ENCODE measurements around the gene TRAFD1.

The TRAFD1 gene

GRCh38 chr12:112159146-112159541 is 33.8 kb downstream of the TRAFD1 start:
- peaks cover 44 to 52% of the 10 kb centered on the region in 2 donors for H3K36me3 ChIP-seq (ENCODE audit: control insufficient read depth in 2 of 2, insufficient read depth in 2 of 2, low read length in 2 of 2)
- H3K4me3 ChIP-seq (ENCODE audit: low read length in 2 of 2) = no peak overlapping the region
- H3K9ac ChIP-seq (ENCODE audit: low read depth in 1 of 2, low read length in 2 of 2) = no peak overlapping the region
- no peaks in the 10 kb centered on the region for H3K4me1 ChIP-seq (ENCODE audit: control insufficient read depth in 2 of 2, insufficient read depth in 2 of 2, low read length in 2 of 2)
- no peaks in the 10 kb centered on the region for H3K9me3 ChIP-seq (ENCODE audit: control insufficient read depth in 2 of 2, low read length in 2 of 2)
- no peak overlapping the region for H3K27ac ChIP-seq (ENCODE audit: low read depth in 2 of 2, low read length in 2 of 2)
- H3K27me3 ChIP-seq (ENCODE audit: control insufficient read depth in 2 of 2, insufficient read depth in 2 of 2, low read length in 2 of 2) = no peaks in the 10 kb centered on the region

DNA sequence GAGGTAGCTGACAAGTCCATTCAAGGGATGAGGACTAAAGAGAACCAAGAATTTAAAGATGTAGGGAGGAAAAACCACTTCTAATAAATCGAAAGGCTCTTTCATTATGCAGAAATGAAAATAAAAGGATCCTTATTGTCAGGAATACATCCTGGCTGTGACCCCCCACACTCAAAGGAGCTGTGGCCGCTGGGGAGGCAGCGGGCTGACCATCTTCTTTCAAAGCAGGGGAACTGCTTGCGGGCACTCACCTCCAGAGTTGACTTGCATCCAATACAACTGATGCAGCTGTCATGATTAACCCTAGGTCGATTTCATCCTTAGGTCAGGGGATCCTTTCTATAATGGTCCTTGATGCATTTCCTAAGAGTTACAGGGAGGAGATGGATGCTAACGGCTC is 35.3 kb downstream of the TRAFD1 start:
- Histone ChIP-seq H3K9ac (ENCODE audit: low read depth in 1 of 2, low read length in 2 of 2) (no peak overlapping the region), H3K27ac (ENCODE audit: low read depth in 2 of 2, low read length in 2 of 2) (no peak overlapping the region), H3K36me3 (ENCODE audit: control insufficient read depth in 2 of 2, insufficient read depth in 2 of 2, low read length in 2 of 2) (peaks cover 44 to 51% of the 10 kb centered on the region in 2 donors), H3K4me3 (ENCODE audit: low read length in 2 of 2) (no peak overlapping the region), H3K27me3 (ENCODE audit: control insufficient read depth in 2 of 2, insufficient read depth in 2 of 2, low read length in 2 of 2) (no peaks in the 10 kb centered on the region), H3K4me1 (ENCODE audit: control insufficient read depth in 2 of 2, insufficient read depth in 2 of 2, low read length in 2 of 2) (no peaks in the 10 kb centered on the region), H3K9me3 (ENCODE audit: control insufficient read depth in 2 of 2, low read length in 2 of 2) (no peaks in the 10 kb centered on the region)

DNA sequence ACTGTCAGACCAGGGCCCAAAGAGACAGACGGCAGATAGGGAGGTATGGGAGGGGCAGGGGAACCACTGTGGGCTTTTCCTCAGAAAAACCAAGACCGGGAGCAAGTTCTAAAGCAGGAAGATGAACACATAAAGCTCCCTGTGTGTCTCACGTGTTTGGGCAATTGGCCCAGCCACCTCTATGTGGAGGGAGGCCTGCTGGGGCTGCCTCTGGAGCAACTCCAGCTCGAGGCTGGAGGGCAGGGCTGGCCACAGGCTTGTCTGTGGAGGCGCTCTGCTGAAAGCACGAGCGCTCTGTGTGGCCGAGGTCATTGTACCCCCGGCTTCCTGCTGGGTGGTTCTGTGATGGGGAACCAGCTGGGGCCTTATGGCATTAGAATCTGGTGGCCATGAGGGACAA is 36.4 kb downstream of the TRAFD1 start:
- Histone ChIP-seq H3K4me3 (ENCODE audit: low read length in 2 of 2) (no peak overlapping the region), H3K9me3 (ENCODE audit: control insufficient read depth in 2 of 2, low read length in 2 of 2) (no peaks in the 10 kb centered on the region), H3K27me3 (ENCODE audit: control insufficient read depth in 2 of 2, insufficient read depth in 2 of 2, low read length in 2 of 2) (no peaks in the 10 kb centered on the region), H3K9ac (ENCODE audit: low read depth in 1 of 2, low read length in 2 of 2) (no peak overlapping the region), H3K27ac (ENCODE audit: low read depth in 2 of 2, low read length in 2 of 2) (no peak overlapping the region), H3K36me3 (ENCODE audit: control insufficient read depth in 2 of 2, insufficient read depth in 2 of 2, low read length in 2 of 2) (peaks cover 44 to 53% of the 10 kb centered on the region in 2 donors), H3K4me1 (ENCODE audit: control insufficient read depth in 2 of 2, insufficient read depth in 2 of 2, low read length in 2 of 2) (no peaks in the 10 kb centered on the region)

GRCh38 chr12:112162241-112162790 is 37.0 kb downstream of the TRAFD1 start:
- Histone ChIP-seq H3K4me1 (ENCODE audit: control insufficient read depth in 2 of 2, insufficient read depth in 2 of 2, low read length in 2 of 2) (no peaks in the 10 kb centered on the region), H3K36me3 (ENCODE audit: control insufficient read depth in 2 of 2, insufficient read depth in 2 of 2, low read length in 2 of 2) (peaks cover 44 to 53% of the 10 kb centered on the region in 2 donors), H3K27me3 (ENCODE audit: control insufficient read depth in 2 of 2, insufficient read depth in 2 of 2, low read length in 2 of 2) (no peaks in the 10 kb centered on the region), H3K9ac (ENCODE audit: low read depth in 1 of 2, low read length in 2 of 2) (no peak overlapping the region), H3K4me3 (ENCODE audit: low read length in 2 of 2) (no peak overlapping the region), H3K27ac (ENCODE audit: low read depth in 2 of 2, low read length in 2 of 2) (no peak overlapping the region), H3K9me3 (ENCODE audit: control insufficient read depth in 2 of 2, low read length in 2 of 2) (no peaks in the 10 kb centered on the region)

GRCh38 chr12:112163056-112163455 is 37.7 kb downstream of the TRAFD1 start:
- peaks cover 44 to 51% of the 10 kb centered on the region in 2 donors for H3K36me3 ChIP-seq (ENCODE audit: control insufficient read depth in 2 of 2, insufficient read depth in 2 of 2, low read length in 2 of 2)
- no peaks in the 10 kb centered on the region for H3K9me3 ChIP-seq (ENCODE audit: control insufficient read depth in 2 of 2, low read length in 2 of 2)
- H3K27ac ChIP-seq (ENCODE audit: low read depth in 2 of 2, low read length in 2 of 2) = no peak overlapping the region
- no peak overlapping the region for H3K9ac ChIP-seq (ENCODE audit: low read depth in 1 of 2, low read length in 2 of 2)
- no peaks in the 10 kb centered on the region for H3K27me3 ChIP-seq (ENCODE audit: control insufficient read depth in 2 of 2, insufficient read depth in 2 of 2, low read length in 2 of 2)
- no peaks in the 10 kb centered on the region for H3K4me1 ChIP-seq (ENCODE audit: control insufficient read depth in 2 of 2, insufficient read depth in 2 of 2, low read length in 2 of 2)
- no peak overlapping the region for H3K4me3 ChIP-seq (ENCODE audit: low read length in 2 of 2)

DNA sequence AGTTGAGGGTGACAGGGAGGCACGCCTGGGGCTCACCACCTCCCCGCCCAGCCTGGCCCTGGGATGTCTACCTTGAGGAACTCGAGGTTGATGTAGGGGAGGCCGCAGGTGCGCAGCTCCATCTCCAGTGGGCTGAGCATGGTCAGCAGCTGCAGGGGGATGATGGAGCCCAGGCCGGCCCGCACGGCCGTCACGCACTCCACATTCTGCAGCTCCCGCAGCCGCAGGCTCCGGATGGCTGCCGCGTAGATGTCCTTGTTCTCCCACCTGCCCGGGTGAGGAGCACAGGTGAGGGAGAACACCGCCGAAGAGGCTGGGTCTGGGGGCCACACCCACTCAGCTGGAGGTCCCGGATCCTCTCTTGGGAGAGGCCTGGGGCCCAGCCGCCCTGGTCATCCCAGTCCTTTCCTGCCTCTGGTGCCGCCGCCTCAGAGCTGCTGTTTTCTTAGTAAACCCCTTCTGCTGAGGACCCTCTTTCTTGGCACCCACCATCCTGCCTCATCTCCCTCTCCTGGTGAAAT is 38.2 kb downstream of the TRAFD1 start:
- no peaks in the 10 kb centered on the region for H3K9me3 ChIP-seq (ENCODE audit: control insufficient read depth in 2 of 2, low read length in 2 of 2)
- no peak overlapping the region for H3K27ac ChIP-seq (ENCODE audit: low read depth in 2 of 2, low read length in 2 of 2)
- H3K4me1 ChIP-seq (ENCODE audit: control insufficient read depth in 2 of 2, insufficient read depth in 2 of 2, low read length in 2 of 2) = no peaks in the 10 kb centered on the region
- H3K4me3 ChIP-seq (ENCODE audit: low read length in 2 of 2) = no peak overlapping the region
- H3K9ac ChIP-seq (ENCODE audit: low read depth in 1 of 2, low read length in 2 of 2) = no peak overlapping the region
- no peaks in the 10 kb centered on the region for H3K27me3 ChIP-seq (ENCODE audit: control insufficient read depth in 2 of 2, insufficient read depth in 2 of 2, low read length in 2 of 2)
- H3K36me3 ChIP-seq (ENCODE audit: control insufficient read depth in 2 of 2, insufficient read depth in 2 of 2, low read length in 2 of 2) = peaks cover 40 to 52% of the 10 kb centered on the region in 2 donors

DNA sequence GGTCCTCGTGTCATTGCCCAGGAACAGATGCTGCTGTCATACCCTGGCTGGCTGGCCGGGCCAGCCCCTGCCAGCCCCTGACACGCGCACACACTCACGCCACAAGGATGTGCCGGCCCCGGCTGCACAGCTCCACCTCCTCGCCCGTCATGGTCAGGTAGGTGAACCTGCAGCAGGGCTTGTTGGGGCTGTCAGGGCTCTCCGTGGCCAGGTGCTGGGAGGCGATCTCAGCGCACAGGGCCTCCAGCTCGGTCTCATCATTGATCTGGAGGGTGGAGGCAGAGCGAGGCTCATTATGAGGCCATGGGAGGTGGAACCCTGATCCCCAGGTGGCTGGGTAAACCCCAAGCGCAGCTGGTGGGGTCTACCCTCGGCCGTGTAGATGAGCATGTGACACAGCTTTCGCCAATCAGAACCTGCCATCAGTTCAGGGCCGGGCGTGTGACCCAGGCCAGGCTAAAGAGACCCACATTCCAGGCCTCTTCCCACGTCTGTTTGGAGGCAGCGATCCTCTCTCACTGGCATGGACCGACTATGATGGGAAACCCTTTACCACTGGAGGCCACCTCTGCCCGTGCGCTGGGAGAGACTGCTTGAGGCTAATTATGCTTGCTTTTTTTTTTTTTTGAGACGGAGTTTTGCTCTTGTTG is 38.8 kb downstream of the TRAFD1 start:
- no peak overlapping the region for H3K4me3 ChIP-seq (ENCODE audit: low read length in 2 of 2)
- no peak overlapping the region for H3K9ac ChIP-seq (ENCODE audit: low read depth in 1 of 2, low read length in 2 of 2)
- peaks cover 37 to 52% of the 10 kb centered on the region in 2 donors for H3K36me3 ChIP-seq (ENCODE audit: control insufficient read depth in 2 of 2, insufficient read depth in 2 of 2, low read length in 2 of 2)
- H3K9me3 ChIP-seq (ENCODE audit: control insufficient read depth in 2 of 2, low read length in 2 of 2) = no peaks in the 10 kb centered on the region
- H3K4me1 ChIP-seq (ENCODE audit: control insufficient read depth in 2 of 2, insufficient read depth in 2 of 2, low read length in 2 of 2) = no peaks in the 10 kb centered on the region
- no peaks in the 10 kb centered on the region for H3K27me3 ChIP-seq (ENCODE audit: control insufficient read depth in 2 of 2, insufficient read depth in 2 of 2, low read length in 2 of 2)
- no peak overlapping the region for H3K27ac ChIP-seq (ENCODE audit: low read depth in 2 of 2, low read length in 2 of 2)

- Histone ChIP-seq H3K36me3 (ENCODE audit: control insufficient read depth in 2 of 2, insufficient read depth in 2 of 2, low read length in 2 of 2) (peaks cover 32 to 42% of the 10 kb centered on the region in 2 donors), H3K27ac (ENCODE audit: low read depth in 2 of 2, low read length in 2 of 2) (no peak overlapping the region), H3K4me1 (ENCODE audit: control insufficient read depth in 2 of 2, insufficient read depth in 2 of 2, low read length in 2 of 2) (no peaks in the 10 kb centered on the region), H3K9ac (ENCODE audit: low read depth in 1 of 2, low read length in 2 of 2) (no peak overlapping the region), H3K27me3 (ENCODE audit: control insufficient read depth in 2 of 2, insufficient read depth in 2 of 2, low read length in 2 of 2) (no peaks in the 10 kb centered on the region), H3K4me3 (ENCODE audit: low read length in 2 of 2) (no peak overlapping the region), H3K9me3 (ENCODE audit: control insufficient read depth in 2 of 2, low read length in 2 of 2) (no peaks in the 10 kb centered on the region)
Observed at GRCh38 chr12:112165624-112166023, 40.3 kb downstream of the TRAFD1 start.

DNA sequence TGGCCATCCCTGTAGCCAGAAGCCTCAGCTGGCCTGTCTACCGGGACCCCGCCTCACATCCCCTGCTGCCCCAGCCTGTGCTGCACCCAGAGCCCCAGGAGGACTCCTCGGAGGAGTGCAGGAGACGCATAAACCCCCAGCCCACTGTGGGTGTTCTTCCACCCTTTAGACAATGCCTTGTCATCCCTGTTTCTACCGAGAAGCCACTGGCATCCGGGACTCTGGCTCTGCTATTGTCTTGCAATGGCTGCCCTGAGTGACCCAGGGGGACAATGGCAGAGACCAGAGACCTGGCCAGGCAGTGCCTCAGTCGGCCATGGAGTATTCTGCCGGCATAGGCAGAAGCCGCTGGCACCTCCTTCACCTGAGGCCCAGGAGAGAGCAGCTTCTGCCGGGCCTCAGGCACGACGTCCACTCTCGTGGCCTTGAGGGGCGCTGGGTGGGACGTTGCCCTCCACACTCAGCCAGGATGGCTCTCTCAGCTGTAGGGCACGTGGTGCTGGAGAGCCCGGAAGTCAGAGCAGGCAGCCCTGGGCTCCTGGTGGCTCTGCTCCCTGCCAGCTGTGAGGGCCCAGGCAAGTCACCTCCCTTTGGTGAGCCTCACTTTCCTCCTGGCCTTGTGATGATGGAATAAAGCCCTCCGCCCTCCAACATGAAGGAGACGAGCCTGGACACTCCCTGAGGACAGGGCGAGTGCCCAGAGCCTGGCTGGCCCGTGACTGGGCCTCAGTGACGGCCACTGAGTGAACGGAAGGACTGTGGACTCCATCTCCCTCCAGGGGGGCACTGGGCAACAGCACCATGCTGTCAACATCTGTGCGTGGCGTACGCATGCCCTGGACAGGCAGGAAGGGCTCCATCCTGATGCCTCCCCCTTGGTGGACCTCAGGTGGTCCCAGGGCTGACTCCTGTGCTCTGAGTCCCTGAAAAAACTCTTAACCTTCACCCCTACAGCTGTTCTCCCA is 41.0 kb downstream of the TRAFD1 start:
- Histone ChIP-seq H3K9me3 (ENCODE audit: control insufficient read depth in 2 of 2, low read length in 2 of 2) (no peaks in the 10 kb centered on the region), H3K36me3 (ENCODE audit: control insufficient read depth in 2 of 2, insufficient read depth in 2 of 2, low read length in 2 of 2) (peaks cover 31 to 43% of the 10 kb centered on the region in 2 donors), H3K4me3 (ENCODE audit: low read length in 2 of 2) (no peak overlapping the region), H3K27ac (ENCODE audit: low read depth in 2 of 2, low read length in 2 of 2) (no peak overlapping the region), H3K27me3 (ENCODE audit: control insufficient read depth in 2 of 2, insufficient read depth in 2 of 2, low read length in 2 of 2) (no peaks in the 10 kb centered on the region), H3K9ac (ENCODE audit: low read depth in 1 of 2, low read length in 2 of 2) (no peak overlapping the region), H3K4me1 (ENCODE audit: control insufficient read depth in 2 of 2, insufficient read depth in 2 of 2, low read length in 2 of 2) (no peaks in the 10 kb centered on the region)

DNA sequence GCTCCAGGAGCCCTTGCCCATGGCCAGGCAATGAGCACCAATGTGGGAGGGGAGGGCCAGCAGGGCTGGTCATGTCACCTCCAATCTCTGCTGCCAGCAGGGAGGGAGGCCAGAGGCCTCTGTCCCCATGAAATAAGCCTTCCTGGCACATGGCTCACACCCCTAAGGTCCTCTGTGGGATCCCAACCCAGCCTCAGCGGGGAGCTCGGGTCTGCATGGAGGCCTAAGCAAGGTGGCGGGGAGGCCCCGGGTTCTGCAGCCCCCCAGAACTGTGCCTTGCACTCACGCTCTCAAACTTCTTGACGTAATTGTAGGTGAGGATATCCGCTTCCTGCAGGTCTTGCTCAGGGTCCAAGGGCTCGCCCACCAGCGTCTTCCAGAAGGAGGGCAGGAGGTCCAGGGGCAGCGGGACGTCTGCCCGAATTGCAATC is 41.7 kb downstream of the TRAFD1 start:
- Histone ChIP-seq H3K9me3 (ENCODE audit: control insufficient read depth in 2 of 2, low read length in 2 of 2) (no peaks in the 10 kb centered on the region), H3K9ac (ENCODE audit: low read depth in 1 of 2, low read length in 2 of 2) (no peak overlapping the region), H3K36me3 (ENCODE audit: control insufficient read depth in 2 of 2, insufficient read depth in 2 of 2, low read length in 2 of 2) (peaks cover 33 to 39% of the 10 kb centered on the region in 2 donors), H3K27ac (ENCODE audit: low read depth in 2 of 2, low read length in 2 of 2) (no peak overlapping the region), H3K27me3 (ENCODE audit: control insufficient read depth in 2 of 2, insufficient read depth in 2 of 2, low read length in 2 of 2) (no peaks in the 10 kb centered on the region), H3K4me1 (ENCODE audit: control insufficient read depth in 2 of 2, insufficient read depth in 2 of 2, low read length in 2 of 2) (no peaks in the 10 kb centered on the region), H3K4me3 (ENCODE audit: low read length in 2 of 2) (no peak overlapping the region)
